GM23338 (cell line): ENCODE measurements around the gene IL1RAPL2. TPM values are rescaled to one million over a fixed set of nuclear protein-coding genes. Genes with fewer than 3 reads are reported as not detected.

ENCODE experiments used
- EZH2 ChIP-seq: fragments of 200-600 bp; sonication (generic); IDR thresholded peaks from one replicate; pipeline ENCODE4 v1.8.0; 2017; ENCODE audit warnings: antibody characterized with exemption, mild to moderate bottlenecking, low read depth; ENCODE audit not compliant: unreplicated experiment
- EZH2phosphoT487 ChIP-seq: fragments of 200-600 bp; sonication (generic); IDR thresholded peaks from one replicate; pipeline ENCODE4 v1.8.1; 2018; ENCODE audit warnings: antibody characterized with exemption; ENCODE audit not compliant: unreplicated experiment
- NANOG ChIP-seq: IDR thresholded peaks from 2 replicates; pipeline ENCODE4 v1.6.1; 2016; ENCODE audit warnings: antibody characterized with exemption, borderline replicate concordance
- STAT1 ChIP-seq: IDR thresholded peaks from one replicate; pipeline ENCODE4 v1.6.1; 2016; ENCODE audit warnings: antibody characterized with exemption; ENCODE audit not compliant: unreplicated experiment
- ZNF114 ChIP-seq: fragments of 250-450 bp; sonication (Bioruptor Pico); IDR thresholded peaks from 2 replicates; pipeline ENCODE4 v1.5.0; 2020; ENCODE audit warnings: mild to moderate bottlenecking, moderate library complexity
- ZNF331 ChIP-seq: fragments of 250-450 bp; sonication (Bioruptor Pico); IDR thresholded peaks from 2 replicates; pipeline ENCODE4 v1.5.0; 2020; ENCODE audit warnings: low read depth, mild to moderate bottlenecking, moderate library complexity
- polyA plus RNA-seq: library from polyadenylated mRNA; unstranded; fragments of >200 nt; fragmentation: Nextera tagmentation; extraction: Ambion mirVana; gene quantifications from 2 replicates; pipeline ENCODE4 v1.2.1, GENCODE V29; 2016
- total RNA-seq: library from RNA; depleted of rRNA; stranded (reverse); fragments of >200 nt; shearing (Covaris generic); gene quantifications from 2 replicates; pipeline ENCODE4 v1.2.3, GENCODE V29; 2014
- TF ChIP-seq, protein P1 (sequence below): fragments of 250-450 bp; sonication (Bioruptor Pico); IDR thresholded peaks from 2 replicates; pipeline ENCODE4 v1.5.0; 2020; ENCODE audit warnings: mild to moderate bottlenecking, moderate library complexity
- TF ChIP-seq, protein P2 (sequence below), 2 experiments: fragments of 200-600 bp in 1 of 2; sonication (generic) in 1 of 2; conservative IDR thresholded peaks; 2 replicates each; pipeline versions ENCODE4 v1.5.1 to v1.6.1; 2016 to 2017; ENCODE audit warnings: antibody characterized with exemption in 2 of 2, low read depth in 2 of 2, mild to moderate bottlenecking in 2 of 2, moderate library complexity in 1 of 2

IL1RAPL2 gene
- total and polyA plus RNA-seq, 2 experiments from 2014 or later: 0.80 to 0.94 TPM

DNA sequence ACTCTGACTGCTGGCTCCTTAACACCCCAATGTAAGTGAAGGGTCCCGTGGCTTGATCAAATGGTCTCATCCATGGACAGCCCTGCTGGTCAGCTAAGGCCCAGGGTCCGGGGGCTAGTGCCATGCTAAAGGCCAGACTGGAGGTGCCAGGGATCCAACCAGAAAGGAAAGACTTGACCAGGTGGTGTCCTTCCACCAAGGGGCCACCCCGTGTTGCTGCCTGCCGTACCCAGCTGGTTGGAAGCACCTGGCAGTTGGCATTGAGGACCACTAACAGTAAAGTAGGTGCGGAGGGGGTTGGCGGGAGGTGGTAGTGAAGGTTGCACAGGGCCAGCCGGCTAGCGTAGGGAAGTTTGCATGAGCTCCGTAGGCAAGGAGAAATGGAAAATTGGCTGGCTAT lies 1.7 kb upstream of the IL1RAPL2 start (continued):
- TF ChIP-seq, protein P1, sequence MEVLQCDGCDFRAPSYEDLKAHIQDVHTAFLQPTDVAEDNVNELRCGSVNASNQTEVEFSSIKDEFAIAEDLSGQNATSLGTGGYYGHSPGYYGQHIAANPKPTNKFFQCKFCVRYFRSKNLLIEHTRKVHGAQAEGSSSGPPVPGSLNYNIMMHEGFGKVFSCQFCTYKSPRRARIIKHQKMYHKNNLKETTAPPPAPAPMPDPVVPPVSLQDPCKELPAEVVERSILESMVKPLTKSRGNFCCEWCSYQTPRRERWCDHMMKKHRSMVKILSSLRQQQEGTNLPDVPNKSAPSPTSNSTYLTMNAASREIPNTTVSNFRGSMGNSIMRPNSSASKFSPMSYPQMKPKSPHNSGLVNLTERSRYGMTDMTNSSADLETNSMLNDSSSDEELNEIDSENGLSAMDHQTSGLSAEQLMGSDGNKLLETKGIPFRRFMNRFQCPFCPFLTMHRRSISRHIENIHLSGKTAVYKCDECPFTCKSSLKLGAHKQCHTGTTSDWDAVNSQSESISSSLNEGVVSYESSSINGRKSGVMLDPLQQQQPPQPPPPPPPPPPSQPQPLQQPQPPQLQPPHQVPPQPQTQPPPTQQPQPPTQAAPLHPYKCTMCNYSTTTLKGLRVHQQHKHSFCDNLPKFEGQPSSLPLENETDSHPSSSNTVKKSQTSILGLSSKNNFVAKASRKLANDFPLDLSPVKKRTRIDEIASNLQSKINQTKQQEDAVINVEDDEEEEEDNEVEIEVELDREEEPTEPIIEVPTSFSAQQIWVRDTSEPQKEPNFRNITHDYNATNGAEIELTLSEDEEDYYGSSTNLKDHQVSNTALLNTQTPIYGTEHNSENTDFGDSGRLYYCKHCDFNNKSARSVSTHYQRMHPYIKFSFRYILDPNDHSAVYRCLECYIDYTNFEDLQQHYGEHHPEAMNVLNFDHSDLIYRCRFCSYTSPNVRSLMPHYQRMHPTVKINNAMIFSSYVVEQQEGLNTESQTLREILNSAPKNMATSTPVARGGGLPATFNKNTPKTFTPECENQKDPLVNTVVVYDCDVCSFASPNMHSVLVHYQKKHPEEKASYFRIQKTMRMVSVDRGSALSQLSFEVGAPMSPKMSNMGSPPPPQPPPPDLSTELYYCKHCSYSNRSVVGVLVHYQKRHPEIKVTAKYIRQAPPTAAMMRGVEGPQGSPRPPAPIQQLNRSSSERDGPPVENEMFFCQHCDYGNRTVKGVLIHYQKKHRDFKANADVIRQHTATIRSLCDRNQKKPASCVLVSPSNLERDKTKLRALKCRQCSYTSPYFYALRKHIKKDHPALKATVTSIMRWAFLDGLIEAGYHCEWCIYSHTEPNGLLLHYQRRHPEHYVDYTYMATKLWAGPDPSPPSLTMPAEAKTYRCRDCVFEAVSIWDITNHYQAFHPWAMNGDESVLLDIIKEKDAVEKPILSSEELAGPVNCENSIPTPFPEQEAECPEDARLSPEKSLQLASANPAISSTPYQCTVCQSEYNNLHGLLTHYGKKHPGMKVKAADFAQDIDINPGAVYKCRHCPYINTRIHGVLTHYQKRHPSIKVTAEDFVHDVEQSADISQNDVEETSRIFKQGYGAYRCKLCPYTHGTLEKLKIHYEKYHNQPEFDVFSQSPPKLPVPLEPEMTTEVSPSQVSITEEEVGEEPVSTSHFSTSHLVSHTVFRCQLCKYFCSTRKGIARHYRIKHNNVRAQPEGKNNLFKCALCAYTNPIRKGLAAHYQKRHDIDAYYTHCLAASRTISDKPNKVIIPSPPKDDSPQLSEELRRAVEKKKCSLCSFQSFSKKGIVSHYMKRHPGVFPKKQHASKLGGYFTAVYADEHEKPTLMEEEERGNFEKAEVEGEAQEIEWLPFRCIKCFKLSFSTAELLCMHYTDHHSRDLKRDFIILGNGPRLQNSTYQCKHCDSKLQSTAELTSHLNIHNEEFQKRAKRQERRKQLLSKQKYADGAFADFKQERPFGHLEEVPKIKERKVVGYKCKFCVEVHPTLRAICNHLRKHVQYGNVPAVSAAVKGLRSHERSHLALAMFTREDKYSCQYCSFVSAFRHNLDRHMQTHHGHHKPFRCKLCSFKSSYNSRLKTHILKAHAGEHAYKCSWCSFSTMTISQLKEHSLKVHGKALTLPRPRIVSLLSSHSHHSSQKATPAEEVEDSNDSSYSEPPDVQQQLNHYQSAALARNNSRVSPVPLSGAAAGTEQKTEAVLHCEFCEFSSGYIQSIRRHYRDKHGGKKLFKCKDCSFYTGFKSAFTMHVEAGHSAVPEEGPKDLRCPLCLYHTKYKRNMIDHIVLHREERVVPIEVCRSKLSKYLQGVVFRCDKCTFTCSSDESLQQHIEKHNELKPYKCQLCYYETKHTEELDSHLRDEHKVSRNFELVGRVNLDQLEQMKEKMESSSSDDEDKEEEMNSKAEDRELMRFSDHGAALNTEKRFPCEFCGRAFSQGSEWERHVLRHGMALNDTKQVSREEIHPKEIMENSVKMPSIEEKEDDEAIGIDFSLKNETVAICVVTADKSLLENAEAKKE (CRISPR knock-in tag): no peak
- TF ChIP-seq STAT1 (no peak), ZNF331 (CRISPR knock-in tag) (no peak), NANOG (no peak), EZH2phosphoT487 (no peak), EZH2 (no peak), ZNF114 (CRISPR knock-in tag) (no peak)
- TF ChIP-seq, protein P2, sequence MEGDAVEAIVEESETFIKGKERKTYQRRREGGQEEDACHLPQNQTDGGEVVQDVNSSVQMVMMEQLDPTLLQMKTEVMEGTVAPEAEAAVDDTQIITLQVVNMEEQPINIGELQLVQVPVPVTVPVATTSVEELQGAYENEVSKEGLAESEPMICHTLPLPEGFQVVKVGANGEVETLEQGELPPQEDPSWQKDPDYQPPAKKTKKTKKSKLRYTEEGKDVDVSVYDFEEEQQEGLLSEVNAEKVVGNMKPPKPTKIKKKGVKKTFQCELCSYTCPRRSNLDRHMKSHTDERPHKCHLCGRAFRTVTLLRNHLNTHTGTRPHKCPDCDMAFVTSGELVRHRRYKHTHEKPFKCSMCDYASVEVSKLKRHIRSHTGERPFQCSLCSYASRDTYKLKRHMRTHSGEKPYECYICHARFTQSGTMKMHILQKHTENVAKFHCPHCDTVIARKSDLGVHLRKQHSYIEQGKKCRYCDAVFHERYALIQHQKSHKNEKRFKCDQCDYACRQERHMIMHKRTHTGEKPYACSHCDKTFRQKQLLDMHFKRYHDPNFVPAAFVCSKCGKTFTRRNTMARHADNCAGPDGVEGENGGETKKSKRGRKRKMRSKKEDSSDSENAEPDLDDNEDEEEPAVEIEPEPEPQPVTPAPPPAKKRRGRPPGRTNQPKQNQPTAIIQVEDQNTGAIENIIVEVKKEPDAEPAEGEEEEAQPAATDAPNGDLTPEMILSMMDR (conservative IDR thresholded peaks at IDR 0.05; ENCODE audit: low read depth in 2 of 2): no peak
